Ishikawa (cell line): ENCODE results near the gene ITGAX.

Experiments
- CEBPB ChIP-seq: IDR thresholded peaks from 2 replicates; pipeline ENCODE4 v1.6.1; 2012
- FOXM1 ChIP-seq: IDR thresholded peaks from 2 replicates; pipeline ENCODE4 v1.6.1; 2012; ENCODE audit warnings: low read depth, borderline replicate concordance
- MAX ChIP-seq: IDR thresholded peaks from 2 replicates; pipeline ENCODE4 v1.6.1; 2012
- RAD21 ChIP-seq: IDR thresholded peaks from 2 replicates; pipeline ENCODE4 v1.6.1; 2012; ENCODE audit warnings: low read depth
- TCF12 ChIP-seq: IDR thresholded peaks from 2 replicates; pipeline ENCODE4 v1.6.1; 2012; ENCODE audit warnings: low read depth

GRCh38 chr16:31388535-31388934, 33.6 kb downstream of the ITGAX start:
- no peak for TF ChIP-seq FOXM1
- no peak for TF ChIP-seq MAX
- no peak for TF ChIP-seq CEBPB
- TF ChIP-seq RAD21: no peak
- TF ChIP-seq TCF12: no peak
